Neural cell (in vitro differentiated cells): ENCODE measurements around the gene SUSD4.

Source experiments
- CTCF ChIP-seq: fragments of 450-650 bp; IDR thresholded peaks from 2 replicates; pipeline ENCODE4 v1.5.1; 2014; ENCODE audit warnings: antibody characterized with exemption, mild to moderate bottlenecking, moderate library complexity; ENCODE audit not compliant: poor library complexity, severe bottlenecking
- EP300 ChIP-seq: fragments of 450-650 bp; conservative IDR thresholded peaks from 2 replicates; pipeline ENCODE4 v1.6.1; 2014; ENCODE audit warnings: antibody characterized with exemption, mild to moderate bottlenecking, moderate library complexity; ENCODE audit not compliant: poor library complexity, severe bottlenecking
- EZH2 ChIP-seq: fragments of 200-600, 300-800 bp; shearing (Covaris generic), sonication (generic); IDR thresholded peaks from 2 replicates; pipeline ENCODE4 v1.6.1; 2014; ENCODE audit warnings: antibody characterized with exemption, low read length, borderline replicate concordance, mild to moderate bottlenecking; ENCODE audit not compliant: insufficient read depth, poor library complexity, severe bottlenecking

- TF ChIP-seq CTCF (no peak), EP300 (no peak), EZH2 (no peak)
These were observed 15.5 kb downstream of the SUSD4 start for GRCh38 chr1:223348439-223348838.
